BLaER1 treated with 17β-estradiol and CSF1 and Interleukin-3, amounts not matched to agents 10 nM and 100 nM (cell line): ENCODE results near the gene NME2.
A peak's percentile ranks its signal among the peaks of the same experiment; 100 is the strongest.

Experiments
- H3K27ac ChIP-seq, 11 experiments: shearing (Covaris generic); formaldehyde crosslinking; 2 replicates each; pipeline ENCODE4 v1.8.1; 2022
- H3K27me3 ChIP-seq, 11 experiments: shearing (Covaris generic); formaldehyde crosslinking; 2 replicates each; pipeline ENCODE4 v1.8.1; 2022
- H3K36me3 ChIP-seq, 11 experiments: shearing (Covaris generic); formaldehyde crosslinking; 2 replicates each; pipeline ENCODE4 v1.8.1; 2022
- H3K4me1 ChIP-seq, 10 experiments: shearing (Covaris generic); formaldehyde crosslinking; 2 replicates each; pipeline ENCODE4 v1.8.1; 2022
- H3K4me2 ChIP-seq, 11 experiments: shearing (Covaris generic); formaldehyde crosslinking; 2 replicates each; pipeline ENCODE4 v1.8.1; 2022
- H3K4me3 ChIP-seq, 10 experiments: shearing (Covaris generic); formaldehyde crosslinking; 2 replicates each; pipeline ENCODE4 v1.8.1; 2022
- H3K9ac ChIP-seq, 11 experiments: shearing (Covaris generic); formaldehyde crosslinking; 2 replicates each; pipeline ENCODE4 v1.8.1; 2022
- H3K9me3 ChIP-seq, 11 experiments: shearing (Covaris generic); formaldehyde crosslinking; replicated peaks in 1 of 11; 2 replicates each; pipeline ENCODE4 v1.8.1; 2022
- H4K20me1 ChIP-seq, 11 experiments: shearing (Covaris generic); formaldehyde crosslinking; 2 replicates each; pipeline ENCODE4 v1.8.1; 2022
- Cebpa-rat ChIP-seq, 11 experiments: shearing (Covaris generic); IDR thresholded peaks; 2 replicates each; pipeline ENCODE4 v1.8.1; 2022

NME2 gene

DNA sequence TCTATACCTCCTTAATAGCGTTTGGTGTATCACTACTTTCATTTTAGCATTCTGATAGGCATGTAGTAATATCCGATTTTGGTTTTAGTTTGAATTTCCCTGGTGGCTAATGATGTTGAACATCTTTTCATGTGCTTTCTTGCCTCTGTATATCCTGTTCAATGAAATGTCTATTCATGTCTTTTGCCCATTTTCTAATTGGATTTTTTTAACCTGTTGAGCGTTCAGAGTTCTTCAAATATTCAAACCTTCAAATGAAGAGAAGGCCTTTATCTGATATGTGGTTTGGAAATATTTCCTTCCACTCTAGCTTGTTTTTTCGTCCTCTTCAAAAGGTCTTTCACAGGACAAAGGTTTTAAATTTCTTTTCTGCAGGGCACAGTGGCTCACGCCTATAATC lies 15.3 kb upstream of the NME2 start:
- TF ChIP-seq Cebpa-rat (IDR thresholded peaks at IDR 0.05) = no peak
- Histone ChIP-seq H3K9me3 (no peaks in the 10 kb centered on the region), H3K27ac (no peak overlapping the region), H3K27me3 (no peaks in the 10 kb centered on the region), H3K9ac (no peak overlapping the region), H3K4me3 (no peak overlapping the region), H3K4me1 (peaks cover 20 to 37% (median 24%) of the 10 kb centered on the region in 10 experiments), H3K4me2 (no peak overlapping the region), H4K20me1 (peaks cover 0 to 16% (median 12%) of the 10 kb centered on the region in 11 experiments; a peak in 9 of 22 replicates), H3K36me3 (peaks cover 2 to 11% (median 8%) of the 10 kb centered on the region in 11 experiments)

- no peaks in the 10 kb centered on the region for H3K9me3 ChIP-seq
Measured at GRCh38 chr17:51152766-51153209, 13.4 kb upstream of the NME2 start.

GRCh38 chr17:51153210-51154072 lies 12.8 kb upstream of the NME2 start, which contains the start of gene NME1:
Gene NME1, plus strand, starts transcription at chr17:51153559. Its CDS starts 2,096 bp downstream, at chr17:51155655.
- H3K27me3 ChIP-seq = no peaks in the 10 kb centered on the region
- no peaks in the 10 kb centered on the region for H3K9me3 ChIP-seq
- H3K4me2 ChIP-seq = peak within 1 kb of the TSS; percentile 80 to 95 (median 88)
- peak within 1 kb of the TSS; percentile 67 to 97 (median 82) for H3K4me3 ChIP-seq
- H3K4me1 ChIP-seq = peaks cover 22 to 29% (median 26%) of the 10 kb centered on the region in 10 experiments
- H3K36me3 ChIP-seq = peaks cover 25 to 36% (median 33%) of the 10 kb centered on the region in 11 experiments
- peaks cover 0 to 41% (median 30%) of the 10 kb centered on the region in 11 experiments; a peak in 17 of 22 replicates for H4K20me1 ChIP-seq
- peak within 1 kb of the TSS; percentile 59 to 95 (median 87); a peak in 21 of 22 replicates for H3K27ac ChIP-seq
- H3K9ac ChIP-seq = peak within 1 kb of the TSS; percentile 78 to 94 (median 87)
- no peak for TF ChIP-seq Cebpa-rat (IDR thresholded peaks at IDR 0.05)

More at GRCh38 chr17:51152766-51153209, 13.4 kb upstream of the NME2 start:
- Histone ChIP-seq H4K20me1 (peaks cover 0 to 34% (median 23%) of the 10 kb centered on the region in 11 experiments; a peak in 17 of 22 replicates), H3K4me2 (peak overlapping the region; percentile 68 to 86 (median 75)), H3K36me3 (peaks cover 19 to 29% (median 27%) of the 10 kb centered on the region in 11 experiments), H3K9ac (peak overlapping the region; percentile 62 to 94 (median 85)), H3K4me1 (peaks cover 24 to 29% (median 26%) of the 10 kb centered on the region in 10 experiments), H3K27ac (peak overlapping the region; percentile 58 to 95 (median 76); a peak in 21 of 22 replicates), H3K4me3 (peak overlapping the region; percentile 53 to 97 (median 74)), H3K27me3 (no peaks in the 10 kb centered on the region)
- no peak for TF ChIP-seq Cebpa-rat (IDR thresholded peaks at IDR 0.05)

- Histone ChIP-seq H3K9me3 (no peaks in the 10 kb centered on the region), H3K27ac (peak overlapping the region in 10 of 11 experiments; percentile 67 to 95 (median 88); a peak in 21 of 22 replicates), H3K4me1 (peaks cover 22 to 29% (median 26%) of the 10 kb centered on the region in 10 experiments), H3K9ac (peak overlapping the region; percentile 78 to 94 (median 87)), H3K27me3 (no peaks in the 10 kb centered on the region), H3K36me3 (peaks cover 26 to 43% (median 41%) of the 10 kb centered on the region in 11 experiments), H4K20me1 (peaks cover 0 to 48% (median 37%) of the 10 kb centered on the region in 11 experiments; a peak in 17 of 22 replicates), H3K4me2 (peak overlapping the region; percentile 80 to 95 (median 88)), H3K4me3 (peak overlapping the region; percentile 67 to 97 (median 82))
- TF ChIP-seq Cebpa-rat (IDR thresholded peaks at IDR 0.05) = no peak
Measured at GRCh38 chr17:51154176-51154575, 12.0 kb upstream of the NME2 start.

DNA sequence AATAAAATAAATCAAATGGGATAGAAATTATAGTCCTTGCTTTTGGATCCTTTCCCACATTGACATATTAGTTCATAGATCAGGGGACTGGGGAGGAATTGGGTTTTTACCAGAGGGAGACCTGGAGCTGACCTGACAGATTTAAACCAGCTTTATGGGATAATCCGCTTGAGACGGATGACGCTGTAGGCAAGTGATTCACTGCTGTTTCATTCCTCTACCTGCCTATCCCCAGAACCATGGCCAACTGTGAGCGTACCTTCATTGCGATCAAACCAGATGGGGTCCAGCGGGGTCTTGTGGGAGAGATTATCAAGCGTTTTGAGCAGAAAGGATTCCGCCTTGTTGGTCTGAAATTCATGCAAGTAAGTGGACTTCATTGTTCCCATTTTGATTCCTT lies 10.8 kb upstream of the NME2 start:
- peak overlapping the region in 8 of 10 experiments; percentile 75 to 97 (median 82); a peak in 9 of 20 replicates for H3K4me3 ChIP-seq
- peaks cover 22 to 29% (median 26%) of the 10 kb centered on the region in 10 experiments for H3K4me1 ChIP-seq
- H3K27me3 ChIP-seq = no peaks in the 10 kb centered on the region
- no peaks in the 10 kb centered on the region for H3K9me3 ChIP-seq
- H3K9ac ChIP-seq = peak overlapping the region in 6 of 11 experiments; percentile 78 to 94 (median 89); a peak in 9 of 22 replicates
- peaks cover 37 to 56% (median 53%) of the 10 kb centered on the region in 11 experiments for H3K36me3 ChIP-seq
- TF ChIP-seq Cebpa-rat (IDR thresholded peaks at IDR 0.05) = no peak
- no peak overlapping the region for H3K27ac ChIP-seq
- peak overlapping the region; percentile 80 to 95 (median 88); a peak in 21 of 22 replicates for H3K4me2 ChIP-seq
- H4K20me1 ChIP-seq = peaks cover 0 to 61% (median 48%) of the 10 kb centered on the region in 11 experiments; a peak in 17 of 22 replicates

GRCh38 chr17:51159604-51160003 lies 6.6 kb upstream of the NME2 start:
- Histone ChIP-seq H4K20me1 (peaks cover 0 to 96% (median 68%) of the 10 kb centered on the region in 11 experiments; a peak in 17 of 22 replicates), H3K27ac (no peak overlapping the region), H3K9ac (no peak overlapping the region), H3K27me3 (no peaks in the 10 kb centered on the region), H3K4me1 (peaks cover 14 to 22% (median 17%) of the 10 kb centered on the region in 10 experiments), H3K4me3 (no peak overlapping the region), H3K9me3 (no peaks in the 10 kb centered on the region), H3K4me2 (no peak overlapping the region), H3K36me3 (peaks cover 57 to 92% (median 90%) of the 10 kb centered on the region in 11 experiments)
- no peak for TF ChIP-seq Cebpa-rat (IDR thresholded peaks at IDR 0.05)

DNA sequence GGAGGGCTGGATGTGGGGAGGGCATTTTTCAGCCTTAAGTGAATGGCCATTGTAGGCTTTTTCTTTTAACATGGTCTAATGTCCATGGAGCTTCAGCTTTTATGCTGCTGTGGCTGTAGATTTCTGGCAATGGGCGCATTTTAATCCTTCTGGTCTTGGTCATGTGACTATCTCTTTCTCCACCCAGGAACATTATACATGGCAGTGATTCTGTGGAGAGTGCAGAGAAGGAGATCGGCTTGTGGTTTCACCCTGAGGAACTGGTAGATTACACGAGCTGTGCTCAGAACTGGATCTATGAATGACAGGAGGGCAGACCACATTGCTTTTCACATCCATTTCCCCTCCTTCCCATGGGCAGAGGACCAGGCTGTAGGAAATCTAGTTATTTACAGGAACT lies 4.7 kb upstream of the NME2 start:
- H3K9me3 ChIP-seq = no peaks in the 10 kb centered on the region
- peaks cover 10 to 22% (median 12%) of the 10 kb centered on the region in 10 experiments for H3K4me1 ChIP-seq
- no peak overlapping the region for H3K9ac ChIP-seq
- no peak overlapping the region for H3K4me3 ChIP-seq
- peaks cover 0 to 89% (median 62%) of the 10 kb centered on the region in 11 experiments; a peak in 17 of 22 replicates for H4K20me1 ChIP-seq
- peaks cover 50 to 83% (median 77%) of the 10 kb centered on the region in 11 experiments for H3K36me3 ChIP-seq
- H3K4me2 ChIP-seq = no peak overlapping the region
- H3K27me3 ChIP-seq = no peaks in the 10 kb centered on the region
- H3K27ac ChIP-seq = no peak overlapping the region
- TF ChIP-seq Cebpa-rat (IDR thresholded peaks at IDR 0.05) = no peak

GRCh38 chr17:51164911-51165679 lies 1.1 kb upstream of the NME2 start:
- no peak for TF ChIP-seq Cebpa-rat (IDR thresholded peaks at IDR 0.05)

More at GRCh38 chr17:51164911-51165679, 1.1 kb upstream of the NME2 start:
- Histone ChIP-seq H3K9ac (peak overlapping the region; percentile 92 to 97 (median 95)), H3K27ac (peak overlapping the region; percentile 87 to 98 (median 95); a peak in 17 of 22 replicates), H3K4me2 (peak overlapping the region; percentile 82 to 99 (median 91)), H4K20me1 (peaks cover 8 to 84% (median 54%) of the 10 kb centered on the region in 11 experiments; a peak in 20 of 22 replicates), H3K36me3 (peaks cover 46 to 76% (median 69%) of the 10 kb centered on the region in 11 experiments), H3K9me3 (no peaks in the 10 kb centered on the region), H3K4me3 (peak overlapping the region; percentile 68 to 90 (median 82)), H3K27me3 (no peaks in the 10 kb centered on the region), H3K4me1 (peaks cover 25 to 44% (median 30%) of the 10 kb centered on the region in 10 experiments)
